ENCODE results near the gene SAP30. TPM values are rescaled to one million over a fixed set of nuclear protein-coding genes. Genes with fewer than 3 reads are reported as not detected.
A peak's percentile ranks its signal among the peaks of the same experiment; 100 is the strongest.

Gene SAP30
- polyA plus RNA-seq, 1 experiment, result 22.7 TPM

DNA sequence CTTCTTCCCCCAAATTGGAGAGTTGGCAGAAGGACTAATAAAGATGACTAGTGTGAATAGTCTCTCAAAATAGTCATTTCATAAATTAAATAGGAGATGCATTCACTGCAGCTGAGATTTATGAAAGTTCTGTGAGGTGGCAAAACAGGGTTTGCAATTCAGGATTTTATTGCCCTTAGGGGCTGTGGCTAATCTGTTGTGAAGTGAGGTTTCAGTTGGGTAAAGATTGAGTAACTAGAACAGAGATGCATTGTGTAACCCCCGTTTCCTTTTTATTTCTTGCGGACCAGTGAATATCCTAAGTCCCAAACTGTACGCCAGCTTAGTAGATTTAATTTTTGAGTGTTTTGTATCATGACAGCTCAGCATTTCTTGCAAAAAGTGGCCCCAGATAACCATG lies 44.3 kb downstream of the SAP30 start:
- H3K27ac ChIP-seq (ENCODE audit: low read depth, low read length), result no peak overlapping the region
- no peak for DNase-seq (ENCODE audit: low read depth, low spot score)
- no peaks in the 10 kb centered on the region for H3K9me3 ChIP-seq (ENCODE audit: control insufficient read depth, insufficient read depth, low read length)
- H3K27me3 ChIP-seq (ENCODE audit: control insufficient read depth, insufficient read depth, low read length), result no peaks in the 10 kb centered on the region
- H3K4me3 ChIP-seq (ENCODE audit: low read depth, low read length), result no peak overlapping the region
- ChIA-PET CTCF (interaction anchor here (0.6 to 15.3 kb wide), 4 partner anchors 94 to 318 kb away, joined by 4 to 248 read pairs (median 6); no protein-coding TSS in a partner anchor), POLR2A (no interaction called here)
- TF ChIP-seq, protein P1, sequence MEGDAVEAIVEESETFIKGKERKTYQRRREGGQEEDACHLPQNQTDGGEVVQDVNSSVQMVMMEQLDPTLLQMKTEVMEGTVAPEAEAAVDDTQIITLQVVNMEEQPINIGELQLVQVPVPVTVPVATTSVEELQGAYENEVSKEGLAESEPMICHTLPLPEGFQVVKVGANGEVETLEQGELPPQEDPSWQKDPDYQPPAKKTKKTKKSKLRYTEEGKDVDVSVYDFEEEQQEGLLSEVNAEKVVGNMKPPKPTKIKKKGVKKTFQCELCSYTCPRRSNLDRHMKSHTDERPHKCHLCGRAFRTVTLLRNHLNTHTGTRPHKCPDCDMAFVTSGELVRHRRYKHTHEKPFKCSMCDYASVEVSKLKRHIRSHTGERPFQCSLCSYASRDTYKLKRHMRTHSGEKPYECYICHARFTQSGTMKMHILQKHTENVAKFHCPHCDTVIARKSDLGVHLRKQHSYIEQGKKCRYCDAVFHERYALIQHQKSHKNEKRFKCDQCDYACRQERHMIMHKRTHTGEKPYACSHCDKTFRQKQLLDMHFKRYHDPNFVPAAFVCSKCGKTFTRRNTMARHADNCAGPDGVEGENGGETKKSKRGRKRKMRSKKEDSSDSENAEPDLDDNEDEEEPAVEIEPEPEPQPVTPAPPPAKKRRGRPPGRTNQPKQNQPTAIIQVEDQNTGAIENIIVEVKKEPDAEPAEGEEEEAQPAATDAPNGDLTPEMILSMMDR (IDR thresholded peaks at IDR 0.05; ENCODE audit: low read depth, low read length), result no peak

DNA sequence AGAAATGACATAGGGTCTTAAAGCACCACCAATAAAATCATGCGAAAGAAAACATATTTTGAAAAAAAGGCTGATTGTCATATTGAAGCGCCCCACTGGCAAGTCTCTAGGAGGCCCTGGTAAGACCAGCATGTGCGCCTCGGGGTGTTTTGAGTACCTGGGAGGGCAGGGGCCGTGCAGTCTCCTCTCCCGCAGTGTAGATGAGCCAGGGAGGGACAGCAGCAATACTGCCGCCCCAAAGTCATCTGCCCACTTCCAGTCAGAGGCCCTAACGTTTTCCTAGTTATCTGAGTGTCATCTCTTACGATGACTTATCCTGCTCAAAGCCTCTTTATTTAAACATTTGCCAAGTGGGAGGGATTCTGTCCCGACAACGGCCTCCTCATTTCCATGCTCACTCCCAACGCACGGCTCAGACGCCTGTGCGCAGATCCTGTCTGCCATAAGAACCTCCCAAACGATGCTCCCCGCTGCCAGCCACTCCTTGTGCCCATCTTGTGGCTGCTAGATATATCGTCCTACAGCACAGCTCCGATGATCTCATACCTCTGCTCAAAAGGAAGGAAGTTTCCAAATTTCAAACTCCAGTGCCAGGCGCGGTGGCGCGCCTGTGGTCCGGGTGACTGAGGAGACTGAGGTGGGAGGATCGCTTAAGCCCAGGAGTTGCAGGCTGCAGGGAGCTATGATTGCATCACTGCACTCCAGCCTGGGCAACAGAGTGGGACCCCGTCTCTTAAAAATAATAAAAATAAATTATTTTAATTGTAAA lies 45.3 kb downstream of the SAP30 start:
- ChIA-PET CTCF (interaction anchor here (0.6 to 15.3 kb wide), 7 partner anchors 31 to 403 kb away, joined by 3 to 248 read pairs (median 3); no protein-coding TSS in a partner anchor), POLR2A (no interaction called here)
- DNase-seq (ENCODE audit: low read depth, low spot score), result no peak
- TF ChIP-seq, protein P1 (IDR thresholded peaks at IDR 0.05; ENCODE audit: low read depth, low read length), result no peak
- H3K4me3 ChIP-seq (ENCODE audit: low read depth, low read length), result no peak overlapping the region
- no peak overlapping the region for H3K27ac ChIP-seq (ENCODE audit: low read depth, low read length)
- no peaks in the 10 kb centered on the region for H3K9me3 ChIP-seq (ENCODE audit: control insufficient read depth, insufficient read depth, low read length)
- no peaks in the 10 kb centered on the region for H3K27me3 ChIP-seq (ENCODE audit: control insufficient read depth, insufficient read depth, low read length)

- Histone ChIP-seq H3K4me3 (ENCODE audit: low read depth, low read length) (no peak overlapping the region), H3K27ac (ENCODE audit: low read depth, low read length) (no peak overlapping the region), H3K27me3 (ENCODE audit: control insufficient read depth, insufficient read depth, low read length) (no peaks in the 10 kb centered on the region), H3K9me3 (ENCODE audit: control insufficient read depth, insufficient read depth, low read length) (no peaks in the 10 kb centered on the region)
- no peak for DNase-seq (ENCODE audit: low read depth, low spot score)
- CTCF ChIA-PET, result interaction anchor here (0.6 to 15.3 kb wide), 18 partner anchors 12 to 901 kb away, joined by 3 to 248 read pairs (median 4); partner anchors contain the start of genes HAND2 and SCRG1
- POLR2A ChIA-PET, result no interaction called here
- TF ChIP-seq, protein P1 (IDR thresholded peaks at IDR 0.05; ENCODE audit: low read depth, low read length), result no peak
These were observed 47.1 kb downstream of the SAP30 start for GRCh38 chr4:173417833-173418232.

- Histone ChIP-seq H3K27me3 (ENCODE audit: control insufficient read depth, insufficient read depth, low read length) (no peaks in the 10 kb centered on the region), H3K27ac (ENCODE audit: low read depth, low read length) (no peak overlapping the region), H3K4me3 (ENCODE audit: low read depth, low read length) (no peak overlapping the region), H3K9me3 (ENCODE audit: control insufficient read depth, insufficient read depth, low read length) (no peaks in the 10 kb centered on the region)
- CTCF ChIA-PET, result interaction anchor here (0.7 to 15.3 kb wide), 14 partner anchors 9 to 900 kb away, joined by 3 to 248 read pairs (median 3); partner anchors contain the start of gene SCRG1
- TF ChIP-seq, protein P1 (IDR thresholded peaks at IDR 0.05; ENCODE audit: low read depth, low read length), result no peak
- POLR2A ChIA-PET, result no interaction called here
- DNase-seq (ENCODE audit: low read depth, low spot score), result no peak
These were observed 47.9 kb downstream of the SAP30 start for GRCh38 chr4:173418639-173419038.

DNA sequence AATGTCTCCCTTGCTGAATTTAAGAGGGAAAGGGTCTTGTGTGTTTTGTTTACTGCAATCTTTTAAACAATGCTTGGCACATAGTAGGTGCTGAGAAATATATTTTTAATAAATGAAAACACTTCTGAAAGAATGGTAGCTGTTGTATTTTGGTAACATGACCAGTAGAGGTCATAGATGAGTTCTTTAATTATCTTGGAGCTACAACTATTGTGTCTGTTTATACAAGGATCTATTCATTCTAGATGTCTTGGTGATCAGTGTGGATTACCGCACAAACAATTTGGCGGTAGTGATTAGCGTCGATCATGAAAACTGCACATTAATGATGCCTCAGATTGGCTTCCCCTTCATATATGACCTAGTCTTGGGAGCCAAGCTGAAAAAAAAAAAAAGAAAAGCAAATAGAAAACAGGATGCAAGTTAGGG lies 49.6 kb downstream of the SAP30 start:
- Histone ChIP-seq H3K9me3 (ENCODE audit: control insufficient read depth, insufficient read depth, low read length) (no peaks in the 10 kb centered on the region), H3K27me3 (ENCODE audit: control insufficient read depth, insufficient read depth, low read length) (no peaks in the 10 kb centered on the region), H3K27ac (ENCODE audit: low read depth, low read length) (no peak overlapping the region), H3K4me3 (ENCODE audit: low read depth, low read length) (no peak overlapping the region)
- TF ChIP-seq, protein P1 (IDR thresholded peaks at IDR 0.05; ENCODE audit: low read depth, low read length), result peak; percentile 50
- POLR2A ChIA-PET, result interaction anchor here (0.7 to 2.2 kb wide), 3 partner anchors 74 to 713 kb away, joined by 4 to 10 read pairs (median 4); partner anchors contain the start of gene HMGB2
- CTCF ChIA-PET, result interaction anchor here (0.6 to 15.3 kb wide), 52 partner anchors 9 to 899 kb away, joined by 3 to 248 read pairs (median 6); partner anchors contain the start of genes HAND2, HMGB2 and SCRG1
- DNase-seq (ENCODE audit: low read depth, low spot score), result no peak
